ENCODE measurements around the gene PKP3. TPM values are rescaled to one million over a fixed set of nuclear protein-coding genes. Genes with fewer than 3 reads are reported as not detected.
"Not testable (repeated sequence)": the region's sequence is repeated elsewhere in the genome, so short reads cannot be mapped to it uniquely, and the experiment has no call there.

The PKP3 gene
- total RNA-seq, 2 experiments from 2014 or later = 0.60 TPM; not detected in 1

DNA sequence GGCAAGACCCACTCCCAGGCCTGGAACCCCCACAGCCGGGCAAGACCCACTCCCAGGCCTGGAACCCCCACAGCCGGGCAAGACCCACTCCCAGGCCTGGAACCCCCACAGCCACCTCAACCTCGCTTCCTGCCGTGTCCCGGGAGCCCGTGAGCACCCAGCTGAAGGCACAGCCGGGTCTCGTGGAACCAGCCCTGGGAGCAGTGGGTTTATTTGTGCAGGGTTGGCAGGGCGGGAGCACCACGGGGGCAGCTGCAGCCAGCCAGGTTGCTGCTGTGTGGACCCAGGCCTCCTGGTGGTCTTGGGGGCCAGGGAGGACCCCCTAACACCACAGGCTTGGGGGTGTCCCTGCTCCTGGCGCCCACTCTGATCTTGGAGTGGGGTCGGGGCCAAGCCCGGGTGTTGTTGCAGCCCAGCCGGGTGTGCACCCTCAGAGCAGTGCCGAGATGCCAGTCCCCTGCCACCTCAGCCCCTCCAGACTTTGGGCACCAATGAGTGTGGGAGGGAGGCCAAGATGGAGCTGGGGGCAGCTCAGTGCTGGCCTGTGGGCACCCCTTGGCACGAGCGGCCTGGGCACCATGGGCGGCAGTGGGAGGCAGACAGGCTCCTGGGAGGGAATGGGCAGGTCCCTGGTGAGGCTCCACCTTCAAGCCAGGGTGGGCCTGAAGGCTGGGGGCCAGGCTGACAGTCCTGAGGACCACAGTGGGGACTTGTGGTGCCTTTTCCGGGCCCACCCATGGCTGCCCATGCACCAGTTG lies 8.2 kb upstream of the PKP3 start:
- intact Hi-C loops (cut with DNase I, micrococcal nuclease) = no loop called here
- peaks cover 15% of the 10 kb centered on the region for H3K4me1 Mint-ChIP-seq (ENCODE audit: low read depth)
- POLR2A ChIA-PET = no interaction called here

GRCh38 chr11:386483-386882 lies 7.5 kb upstream of the PKP3 start:
- peaks cover 13% of the 10 kb centered on the region for H3K4me1 ChIP-seq (ENCODE audit: insufficient read depth, low read length)
- H3K9me3 ChIP-seq (ENCODE audit: control insufficient read depth in 1 of 2, insufficient read depth in 1 of 2, low read length in 2 of 2) = peaks cover 12 to 17% of the 10 kb centered on the region in 2 experiments
- ChIA-PET CTCF (no interaction called here), POLR2A (no interaction called here)
- Mint-ChIP-seq H3K36me3 (ENCODE audit: low read depth) (no peaks in the 10 kb centered on the region), H3K9me3 (peaks cover 4% of the 10 kb centered on the region), H3K27ac (no peak overlapping the region), H3K4me1 (ENCODE audit: low read depth) (peaks cover 15% of the 10 kb centered on the region), H3K4me3 (no peak overlapping the region), H3K27me3 (peaks cover 10% of the 10 kb centered on the region)
- intact Hi-C loops (cut with DNase I, micrococcal nuclease) = no loop called here
- DNase-seq (no peak), ATAC-seq (ENCODE audit: poor library complexity) (no peak)
- TF ChIP-seq, protein P1, sequence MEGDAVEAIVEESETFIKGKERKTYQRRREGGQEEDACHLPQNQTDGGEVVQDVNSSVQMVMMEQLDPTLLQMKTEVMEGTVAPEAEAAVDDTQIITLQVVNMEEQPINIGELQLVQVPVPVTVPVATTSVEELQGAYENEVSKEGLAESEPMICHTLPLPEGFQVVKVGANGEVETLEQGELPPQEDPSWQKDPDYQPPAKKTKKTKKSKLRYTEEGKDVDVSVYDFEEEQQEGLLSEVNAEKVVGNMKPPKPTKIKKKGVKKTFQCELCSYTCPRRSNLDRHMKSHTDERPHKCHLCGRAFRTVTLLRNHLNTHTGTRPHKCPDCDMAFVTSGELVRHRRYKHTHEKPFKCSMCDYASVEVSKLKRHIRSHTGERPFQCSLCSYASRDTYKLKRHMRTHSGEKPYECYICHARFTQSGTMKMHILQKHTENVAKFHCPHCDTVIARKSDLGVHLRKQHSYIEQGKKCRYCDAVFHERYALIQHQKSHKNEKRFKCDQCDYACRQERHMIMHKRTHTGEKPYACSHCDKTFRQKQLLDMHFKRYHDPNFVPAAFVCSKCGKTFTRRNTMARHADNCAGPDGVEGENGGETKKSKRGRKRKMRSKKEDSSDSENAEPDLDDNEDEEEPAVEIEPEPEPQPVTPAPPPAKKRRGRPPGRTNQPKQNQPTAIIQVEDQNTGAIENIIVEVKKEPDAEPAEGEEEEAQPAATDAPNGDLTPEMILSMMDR (IDR thresholded peaks at IDR 0.05) = no peak
- no peak overlapping the region for H3K27ac ChIP-seq (ENCODE audit: low read depth in 1 of 2, low read length in 2 of 2)
- no peak overlapping the region for H3K4me3 ChIP-seq (ENCODE audit: low read length)
- no peaks in the 10 kb centered on the region for H3K27me3 ChIP-seq (ENCODE audit: control insufficient read depth in 1 of 2, insufficient read depth in 2 of 2, low read length in 2 of 2)
- H3K36me3 ChIP-seq (ENCODE audit: insufficient read depth, low read length) = no peaks in the 10 kb centered on the region

More for the DNA sequence above, 8.2 kb upstream of the PKP3 start:
- H3K36me3 Mint-ChIP-seq (ENCODE audit: low read depth) = no peaks in the 10 kb centered on the region
- no peaks in the 10 kb centered on the region for H3K36me3 ChIP-seq (ENCODE audit: insufficient read depth, low read length)
- DNase-seq = no peak
- peaks cover 10% of the 10 kb centered on the region for H3K27me3 Mint-ChIP-seq
- CTCF ChIA-PET = no interaction called here
- no peak overlapping the region for H3K4me3 ChIP-seq (ENCODE audit: low read length)
- H3K4me3 Mint-ChIP-seq = no peak overlapping the region
- H3K27me3 ChIP-seq (ENCODE audit: control insufficient read depth in 1 of 2, insufficient read depth in 2 of 2, low read length in 2 of 2) = no peaks in the 10 kb centered on the region
- TF ChIP-seq, protein P1 (IDR thresholded peaks at IDR 0.05) = no peak
- H3K27ac Mint-ChIP-seq = no peak overlapping the region
- H3K9me3 Mint-ChIP-seq = peaks cover 4% of the 10 kb centered on the region
- H3K4me1 ChIP-seq (ENCODE audit: insufficient read depth, low read length) = peaks cover 13% of the 10 kb centered on the region
- H3K9me3 ChIP-seq (ENCODE audit: control insufficient read depth in 1 of 2, insufficient read depth in 1 of 2, low read length in 2 of 2) = peaks cover 12 to 17% of the 10 kb centered on the region in 2 experiments
- no peak overlapping the region for H3K27ac ChIP-seq (ENCODE audit: low read depth in 1 of 2, low read length in 2 of 2)
- no peak for ATAC-seq (ENCODE audit: poor library complexity)

DNA sequence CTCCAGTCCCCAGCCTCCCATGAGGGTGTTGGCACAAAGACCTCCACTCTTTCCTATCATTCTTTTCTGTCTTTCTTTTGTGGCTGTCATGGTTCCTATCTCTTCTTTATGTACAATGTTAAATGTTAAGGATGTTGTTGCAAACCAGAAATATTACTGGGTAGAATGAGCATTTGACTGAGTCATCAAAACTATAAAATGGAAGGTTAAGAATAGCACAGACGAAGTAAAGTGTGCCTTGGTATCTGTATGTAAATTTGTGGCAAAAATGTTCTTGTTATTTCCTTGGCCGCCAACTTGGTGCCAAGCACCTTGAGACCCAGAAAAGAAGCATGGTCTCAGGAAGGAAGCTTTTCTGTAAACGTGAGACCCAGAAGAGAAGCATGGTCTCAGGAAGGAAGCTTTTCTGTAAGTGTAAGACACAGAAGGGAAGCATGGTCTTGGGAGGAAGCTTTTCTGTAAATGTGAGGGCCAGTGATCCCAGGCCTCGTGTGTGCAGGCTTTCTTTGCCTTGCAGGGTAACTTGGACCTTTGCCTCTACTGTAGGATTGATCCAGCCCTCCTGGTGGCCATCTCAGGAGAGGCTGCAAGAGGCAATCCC lies 6.7 kb upstream of the PKP3 start:
- DNase-seq (peak in 1 of 14 experiments; percentile 33), ATAC-seq (ENCODE audit: poor library complexity) (no peak)
- Mint-ChIP-seq H3K9me3 (peaks cover 4% of the 10 kb centered on the region), H3K36me3 (ENCODE audit: low read depth) (no peaks in the 10 kb centered on the region), H3K27ac (no peak overlapping the region), H3K4me3 (no peak overlapping the region), H3K4me1 (ENCODE audit: low read depth) (peaks cover 11% of the 10 kb centered on the region), H3K27me3 (peaks cover 5% of the 10 kb centered on the region)
- Histone ChIP-seq H3K9me3 (ENCODE audit: control insufficient read depth in 1 of 2, insufficient read depth in 1 of 2, low read length in 2 of 2) (peaks cover 12 to 17% of the 10 kb centered on the region in 2 experiments), H3K4me1 (ENCODE audit: insufficient read depth, low read length) (peaks cover 13% of the 10 kb centered on the region), H3K4me3 (ENCODE audit: low read length) (no peak overlapping the region), H3K27ac (ENCODE audit: low read depth in 1 of 2, low read length in 2 of 2) (no peak overlapping the region), H3K36me3 (ENCODE audit: insufficient read depth, low read length) (no peaks in the 10 kb centered on the region), H3K27me3 (ENCODE audit: control insufficient read depth in 1 of 2, insufficient read depth in 2 of 2, low read length in 2 of 2) (no peaks in the 10 kb centered on the region)
- CTCF ChIA-PET = no interaction called here
- TF ChIP-seq, protein P1 (IDR thresholded peaks at IDR 0.05) = no peak
- intact Hi-C loops (cut with DNase I, micrococcal nuclease) = no loop called here
- POLR2A ChIA-PET = no interaction called here

DNA sequence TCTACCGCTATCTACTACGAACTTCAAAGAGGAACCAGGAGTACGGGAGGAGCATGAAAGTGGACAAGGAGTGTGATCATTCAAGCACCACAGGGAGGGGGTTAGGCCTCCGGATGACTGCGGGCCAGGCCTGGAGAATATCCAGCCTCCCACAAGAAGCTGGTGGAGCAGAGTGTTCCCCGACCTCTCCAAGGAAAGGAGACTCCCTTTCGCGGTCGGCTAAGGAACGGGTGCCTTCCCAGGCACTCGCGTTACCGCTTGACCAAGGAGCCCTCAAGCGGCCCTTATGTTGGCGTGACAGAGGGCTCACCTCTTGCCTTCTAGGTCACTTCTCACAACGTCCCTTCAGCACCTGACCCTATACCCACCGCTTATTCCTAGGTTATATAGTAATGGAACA lies 4.6 kb upstream of the PKP3 start:
- H3K27ac Mint-ChIP-seq; ATAC-seq (ENCODE audit: poor library complexity); H3K27me3 ChIP-seq (ENCODE audit: control insufficient read depth in 1 of 2, insufficient read depth in 2 of 2, low read length in 2 of 2); H3K27me3 Mint-ChIP-seq; H3K36me3 ChIP-seq (ENCODE audit: insufficient read depth, low read length); intact Hi-C loops (cut with DNase I, micrococcal nuclease); CTCF ChIA-PET; POLR2A ChIA-PET; H3K9me3 Mint-ChIP-seq; H3K36me3 Mint-ChIP-seq (ENCODE audit: low read depth); H3K27ac ChIP-seq (ENCODE audit: low read depth in 1 of 2, low read length in 2 of 2); H3K4me3 ChIP-seq (ENCODE audit: low read length); DNase-seq; H3K4me3 Mint-ChIP-seq: not testable (repeated sequence)
- peaks cover 13% of the 10 kb centered on the region for H3K4me1 ChIP-seq (ENCODE audit: insufficient read depth, low read length)
- peaks cover 12 to 17% of the 10 kb centered on the region in 2 experiments for H3K9me3 ChIP-seq (ENCODE audit: control insufficient read depth in 1 of 2, insufficient read depth in 1 of 2, low read length in 2 of 2)
- H3K4me1 Mint-ChIP-seq (ENCODE audit: low read depth) = peaks cover 10% of the 10 kb centered on the region

Measured in CD4-positive, alpha-beta T cell (primary cell).